Limb (tissue), 2 donors: Measurements from ENCODE around the gene PRKG1.
A peak's percentile ranks its signal among the peaks of the same experiment; 100 is the strongest.

ENCODE experiments used
- DNase-seq, 2 donors: peaks; one replicate each; pipeline ENCODE4 v3.0.0-alpha.2; 2016; ENCODE audit errors: extremely low spot score in 2 of 2

Gene PRKG1

DNA sequence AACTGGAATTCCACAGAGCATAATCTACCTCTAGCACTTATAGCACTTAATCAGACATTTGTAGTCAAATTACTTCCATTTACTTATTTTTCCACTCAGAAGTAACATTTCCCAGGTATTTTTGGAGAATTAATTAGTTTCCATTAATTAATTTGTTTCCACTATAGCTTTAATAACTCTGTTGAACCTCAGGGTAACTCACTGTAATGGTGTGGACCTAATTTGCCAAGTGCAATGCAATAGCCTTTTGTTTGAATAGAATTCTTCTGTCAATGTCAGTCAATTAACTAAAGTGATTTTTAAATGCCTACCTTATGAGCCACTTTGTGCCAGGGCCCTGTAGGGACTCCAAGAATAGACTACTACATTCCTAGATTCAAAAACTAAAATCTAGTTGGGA lies 509.7 kb downstream of the PRKG1 start:
- no peak for DNase-seq

DNA sequence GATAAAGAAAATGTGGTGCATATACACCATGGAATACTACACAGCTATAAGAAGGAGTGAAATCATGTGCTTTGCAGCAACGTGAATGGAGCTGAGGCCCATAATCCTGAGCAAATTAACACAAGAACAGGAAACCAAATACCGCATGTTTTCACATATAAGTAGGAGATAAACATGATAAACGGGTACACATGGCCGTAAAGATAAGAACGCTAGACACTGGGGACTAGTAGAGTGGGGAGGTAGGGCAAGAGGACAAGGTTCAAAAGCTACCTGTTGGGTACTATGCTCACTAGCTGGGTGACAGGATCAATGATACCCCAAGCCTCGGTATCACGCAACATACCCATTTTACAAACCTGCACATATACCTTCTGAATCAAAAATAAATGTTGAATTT lies 511.5 kb downstream of the PRKG1 start:
- DNase-seq: no peak

DNA sequence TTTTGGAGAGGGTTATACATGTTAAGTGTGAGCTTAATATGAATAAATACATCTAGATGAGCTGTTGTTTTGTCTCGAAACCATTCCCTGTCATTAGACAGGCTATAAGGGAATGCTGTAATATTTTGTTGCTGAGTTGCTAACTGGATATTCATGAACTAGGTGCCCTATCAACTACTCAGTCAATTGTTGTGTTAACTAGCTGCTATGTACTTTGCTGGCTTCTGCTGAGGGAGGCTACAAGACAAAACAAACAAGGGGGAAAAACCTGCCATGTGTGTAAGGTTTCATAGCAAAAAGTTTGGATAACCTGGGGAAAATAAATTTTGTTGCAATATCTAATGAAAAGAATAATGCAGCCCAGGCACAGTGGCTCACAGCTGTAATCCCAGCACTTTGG lies 514.7 kb downstream of the PRKG1 start:
- DNase-seq: no peak

DNA sequence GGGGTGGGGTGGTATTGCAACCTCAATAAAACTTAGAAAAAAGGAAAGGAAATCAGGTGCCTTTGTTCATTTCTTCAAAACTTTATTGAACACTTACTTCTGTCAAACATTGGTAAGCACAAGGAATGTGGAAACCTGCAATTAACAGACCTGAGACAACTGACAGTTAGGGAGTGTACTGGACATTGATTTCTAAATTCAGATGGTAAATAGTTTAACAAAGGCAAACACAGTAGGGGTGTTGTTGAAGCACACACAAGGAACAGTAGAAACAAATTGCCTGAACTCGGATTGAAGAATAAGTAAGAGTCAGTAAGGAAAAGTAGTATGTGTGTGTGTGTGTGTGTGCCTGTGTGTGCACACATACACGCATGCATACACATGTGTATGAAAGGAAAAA lies 516.5 kb downstream of the PRKG1 start:
- no peak for DNase-seq

- no peak for DNase-seq
These were observed 522.4 kb downstream of the PRKG1 start for GRCh38 chr10:51596695-51597094.

DNA sequence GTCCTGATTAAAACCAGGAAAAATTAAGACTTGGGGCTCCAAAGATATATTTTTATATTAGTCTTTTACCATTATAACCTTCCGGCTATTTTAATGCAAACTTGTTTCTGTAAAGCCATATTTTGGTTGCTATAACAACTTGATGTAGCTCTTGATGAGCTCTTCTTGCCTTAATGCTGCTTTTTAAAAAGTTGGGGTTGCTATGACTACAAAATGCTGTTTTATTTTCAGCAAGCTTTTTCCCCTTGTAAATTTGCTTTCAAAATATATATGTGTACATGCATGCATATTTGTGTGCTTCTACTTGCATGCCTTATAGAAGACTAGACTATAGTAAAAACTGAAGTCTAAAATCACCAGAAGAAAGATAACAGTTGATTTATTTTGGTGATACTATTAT lies 525.4 kb downstream of the PRKG1 start:
- no peak for DNase-seq

DNA sequence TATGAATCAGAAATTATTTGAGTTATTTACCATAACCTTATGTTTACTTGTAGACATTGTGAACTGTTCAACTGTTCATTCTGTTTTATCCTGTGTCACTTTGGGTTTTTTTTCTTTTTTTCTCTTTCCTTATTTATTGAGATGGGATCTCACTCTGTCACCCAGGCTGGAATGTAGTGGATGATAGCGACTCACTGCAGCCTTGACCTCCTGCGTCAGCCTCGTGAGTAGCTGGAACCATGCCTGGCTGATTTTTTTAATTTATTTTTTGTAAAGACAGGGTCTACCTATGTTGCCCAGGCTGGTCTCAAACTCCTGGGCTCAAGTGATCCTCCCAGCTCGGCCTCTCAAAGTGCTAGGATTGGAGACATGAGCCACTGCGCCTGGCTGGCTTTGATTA lies 528.0 kb downstream of the PRKG1 start:
- DNase-seq: no peak

GRCh38 chr10:51604579-51604978 lies 530.3 kb downstream of the PRKG1 start:
- DNase-seq: no peak

DNA sequence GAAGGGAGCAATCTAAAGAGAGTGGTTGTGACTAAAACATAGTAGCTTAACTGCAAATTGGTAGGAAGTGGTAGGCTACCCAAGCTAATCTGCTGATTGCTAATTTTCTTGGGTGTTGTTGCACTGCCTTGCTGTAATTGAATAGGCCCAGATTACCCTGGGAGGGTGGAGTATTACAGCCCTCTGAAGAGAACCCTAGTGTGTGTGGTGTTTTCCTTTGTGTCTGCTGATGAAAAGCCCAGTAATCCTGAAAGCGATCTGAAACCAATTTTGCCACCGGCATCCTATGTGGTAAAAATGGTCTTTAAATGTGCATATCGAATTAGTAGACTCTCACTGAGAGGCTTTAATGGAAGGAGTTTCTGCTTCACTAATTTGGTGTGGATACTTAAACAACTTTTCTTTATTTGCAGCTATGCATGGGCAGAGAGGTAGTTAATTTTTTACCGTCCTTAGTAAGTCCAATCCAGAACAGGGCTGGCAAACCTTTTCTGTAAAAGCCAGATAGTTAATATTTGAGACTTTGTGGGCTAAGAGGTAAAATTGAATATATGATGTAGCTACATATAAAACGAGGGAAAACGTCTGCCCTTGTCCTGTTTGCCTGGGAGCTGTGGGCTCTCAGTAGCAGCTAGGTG lies 532.7 kb downstream of the PRKG1 start:
- DNase-seq: no peak

DNA sequence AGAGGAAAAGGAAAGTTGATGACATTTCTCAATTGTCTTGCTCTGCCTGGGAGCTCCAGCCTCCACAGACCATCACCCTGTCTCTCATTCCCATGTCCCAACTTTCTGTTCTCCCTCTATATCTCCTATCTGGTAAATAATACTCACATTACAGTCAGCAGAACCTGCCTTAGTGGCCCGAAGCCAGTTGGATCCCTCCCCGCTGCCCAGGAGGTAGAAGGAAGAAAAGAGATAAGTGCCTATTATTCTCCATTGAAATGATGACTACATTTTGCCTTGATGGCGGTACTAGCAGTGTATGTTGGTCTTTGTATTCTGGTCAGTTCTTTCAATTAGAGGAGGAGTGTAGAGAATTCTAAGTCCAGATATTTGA lies 533.2 kb downstream of the PRKG1 start:
- DNase-seq: no peak

DNA sequence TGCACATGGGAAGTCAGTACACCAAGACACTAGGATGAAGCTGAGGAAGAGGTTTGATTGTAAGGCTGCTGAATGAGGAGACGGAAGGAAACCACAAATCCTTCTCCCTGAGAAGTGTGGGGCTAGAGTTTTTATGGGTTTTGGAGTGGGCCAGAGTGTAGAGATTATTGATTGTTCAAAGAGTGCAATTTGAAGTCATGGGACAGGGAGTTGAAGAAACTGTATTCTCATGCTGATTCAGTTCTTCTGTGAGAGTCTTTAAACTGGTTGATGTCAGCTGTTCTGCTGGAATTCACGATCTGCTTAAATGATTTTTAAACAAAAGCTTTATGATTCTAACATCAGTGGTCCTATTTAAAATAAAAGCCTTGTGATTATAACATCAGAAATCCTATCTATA lies 533.9 kb downstream of the PRKG1 start:
- no peak for DNase-seq

DNA sequence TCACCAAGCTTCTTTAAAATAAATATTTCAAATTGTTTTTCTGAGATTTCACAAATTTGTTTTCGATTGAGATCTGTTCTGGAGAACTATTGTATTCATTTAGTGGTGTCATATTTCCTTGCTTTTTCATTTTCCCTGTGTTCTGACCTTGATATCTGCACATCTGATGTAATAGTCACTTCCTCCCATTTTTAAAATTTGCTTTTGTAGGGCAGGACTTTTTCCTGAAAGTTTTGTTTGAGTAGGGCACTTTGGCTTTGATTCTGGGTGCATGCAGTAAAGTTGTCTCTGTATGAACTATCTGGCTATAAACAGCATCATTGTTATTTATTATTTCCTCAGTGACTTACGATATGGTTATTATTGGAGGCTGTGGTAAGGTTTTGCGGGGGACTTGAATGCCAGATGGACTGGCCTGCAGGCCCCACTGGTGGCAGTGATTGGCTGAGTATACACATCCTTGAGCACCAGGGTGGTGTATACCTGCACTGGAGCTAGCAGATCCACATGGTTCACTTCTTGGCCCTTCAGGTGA lies 541.5 kb downstream of the PRKG1 start:
- DNase-seq: no peak

- peak in 1 of 2 donors; percentile 74 for DNase-seq
These were observed 543.4 kb downstream of the PRKG1 start for GRCh38 chr10:51617576-51618235.

DNA sequence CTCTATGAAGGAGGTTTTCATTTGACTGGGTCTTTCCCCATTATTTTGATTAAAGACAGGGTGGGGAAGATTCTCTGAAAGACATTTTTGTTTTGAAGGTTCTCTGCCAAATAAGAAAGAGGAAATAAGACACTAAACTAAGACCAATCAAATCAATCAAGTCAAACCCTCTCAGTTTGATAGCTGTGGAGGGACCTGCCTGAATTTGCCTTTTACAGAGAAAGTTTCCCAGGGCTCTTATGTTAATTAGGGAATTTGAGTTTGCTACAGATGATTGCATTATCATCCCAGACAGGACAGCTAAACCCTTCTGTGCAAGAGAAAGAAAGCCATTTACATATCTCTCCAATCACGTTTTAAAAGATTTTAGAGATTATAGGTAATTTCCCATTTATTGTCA lies 545.1 kb downstream of the PRKG1 start:
- DNase-seq: no peak

DNA sequence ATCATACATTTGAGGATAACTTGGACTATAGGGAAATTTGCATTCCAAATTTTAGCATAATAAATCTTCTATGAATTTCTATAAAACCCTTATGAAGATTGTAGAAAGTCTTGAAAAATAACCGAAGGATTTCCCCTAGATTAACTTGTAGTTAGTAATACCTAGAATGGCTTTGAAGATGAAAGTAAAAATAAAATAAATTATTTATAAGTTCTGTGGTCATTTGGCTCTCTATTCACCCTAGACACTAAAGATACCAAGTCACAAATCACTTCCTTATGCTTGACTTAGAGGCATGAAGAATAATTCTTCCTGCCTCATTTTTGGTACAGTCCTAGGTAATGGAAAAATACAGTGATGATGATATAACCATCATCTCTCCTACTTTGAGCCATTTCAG lies 545.8 kb downstream of the PRKG1 start:
- no peak for DNase-seq

DNA sequence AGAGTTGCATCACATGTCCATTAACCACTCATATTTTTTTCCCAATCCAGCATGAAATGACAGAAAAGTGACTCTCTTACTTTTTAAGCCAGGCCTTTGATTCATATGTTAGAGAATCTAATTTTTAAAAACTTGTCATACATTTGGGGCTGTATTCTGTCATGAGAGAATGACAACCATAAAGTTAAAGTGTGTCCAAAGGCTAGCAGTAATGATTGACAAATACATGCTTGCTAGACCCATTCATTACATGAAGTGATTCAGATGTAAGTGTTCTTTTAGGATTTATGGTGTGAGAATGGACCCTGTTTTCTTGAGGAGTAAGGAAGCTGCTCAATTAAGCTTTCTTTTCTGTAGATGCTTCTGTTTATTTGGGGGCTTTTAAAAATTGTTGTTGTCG lies 549.7 kb downstream of the PRKG1 start:
- DNase-seq: no peak

DNA sequence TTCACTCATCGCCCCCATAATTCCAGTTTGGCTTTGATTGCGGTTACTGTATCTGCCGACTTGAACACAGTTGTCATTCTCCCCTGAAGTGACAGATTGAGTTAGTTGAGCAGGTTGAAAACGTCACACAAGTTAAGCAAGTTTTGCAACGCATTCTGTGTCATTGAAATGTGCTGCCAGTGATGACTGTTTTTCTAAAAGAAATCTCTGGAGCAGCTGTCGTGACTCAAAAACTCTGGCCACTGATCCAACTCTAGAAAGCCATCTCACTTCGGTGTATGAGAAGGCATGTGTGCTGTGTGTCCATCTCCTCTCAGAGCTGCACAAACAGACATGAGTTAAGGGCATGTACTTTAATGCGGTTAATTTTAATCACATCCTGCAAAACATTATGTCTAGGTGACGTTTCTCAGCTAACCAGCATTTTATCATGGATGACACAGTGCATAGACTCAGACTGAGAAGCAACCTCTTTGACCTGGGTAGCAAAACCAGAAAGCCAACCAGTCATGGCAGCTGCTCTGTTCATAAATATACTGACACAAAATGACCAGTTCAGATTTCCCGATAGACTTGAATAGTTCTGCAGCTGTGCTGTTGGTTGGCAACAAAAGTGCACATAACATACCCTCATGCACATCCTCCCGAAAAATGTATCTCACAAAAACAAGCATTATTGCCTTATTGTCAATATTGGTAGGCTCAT lies 555.8 kb downstream of the PRKG1 start:
- DNase-seq: peak in 1 of 2 donors; percentile 65

DNA sequence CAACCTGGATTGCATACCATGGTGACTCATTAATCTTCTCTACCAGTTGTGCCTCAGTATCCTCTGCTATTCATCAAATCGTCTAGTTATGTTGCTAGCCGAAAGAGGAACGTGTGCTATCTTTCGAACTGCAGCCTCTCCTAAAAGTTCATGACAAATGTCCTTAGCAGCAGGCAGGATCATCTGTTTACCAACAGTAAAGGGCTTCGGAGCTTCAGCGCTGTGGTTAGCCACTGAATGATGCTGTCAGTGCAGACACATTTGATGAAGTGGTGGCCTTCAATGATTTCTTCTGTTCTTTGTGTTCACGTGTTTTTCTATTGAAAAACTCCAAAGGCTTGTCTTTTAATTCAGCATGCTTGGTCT lies 556.3 kb downstream of the PRKG1 start:
- DNase-seq: no peak

DNA sequence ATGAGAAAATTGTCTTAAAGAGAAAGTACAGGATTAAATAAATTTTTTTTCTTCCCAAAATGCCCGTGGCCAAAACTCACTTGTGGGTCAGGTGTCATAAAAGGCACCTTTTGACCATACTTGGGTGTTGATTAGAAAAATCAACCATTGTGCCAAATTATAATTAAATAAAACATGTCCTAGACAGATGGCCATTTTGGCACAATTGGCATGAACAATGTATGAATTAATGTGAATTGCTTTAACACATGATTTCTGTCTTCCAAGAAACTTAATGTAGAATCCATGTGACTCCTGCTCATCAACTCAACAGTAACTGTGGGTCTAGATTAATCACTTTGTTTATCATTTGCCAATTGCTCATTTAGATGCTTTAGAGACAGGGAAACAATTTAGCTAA lies 561.1 kb downstream of the PRKG1 start:
- no peak for DNase-seq

DNA sequence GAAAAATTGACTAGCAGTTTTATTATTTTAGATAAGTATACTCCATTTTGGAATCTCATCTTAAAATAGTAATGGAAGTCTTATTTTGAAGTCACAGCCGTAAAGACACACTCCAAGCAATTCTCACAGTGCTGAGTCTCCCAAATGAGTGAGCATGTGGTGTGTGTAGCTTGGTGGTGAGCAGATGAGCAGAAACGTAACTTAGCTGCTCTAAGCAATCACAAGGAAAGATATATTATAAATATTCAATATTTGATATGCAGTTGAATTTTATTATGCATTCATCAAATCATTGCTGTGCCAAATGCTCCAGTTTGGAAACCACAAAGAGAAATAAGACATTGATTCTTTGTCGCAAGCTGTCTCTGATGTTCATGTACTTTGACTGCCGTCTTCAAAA lies 563.9 kb downstream of the PRKG1 start:
- DNase-seq: no peak

DNA sequence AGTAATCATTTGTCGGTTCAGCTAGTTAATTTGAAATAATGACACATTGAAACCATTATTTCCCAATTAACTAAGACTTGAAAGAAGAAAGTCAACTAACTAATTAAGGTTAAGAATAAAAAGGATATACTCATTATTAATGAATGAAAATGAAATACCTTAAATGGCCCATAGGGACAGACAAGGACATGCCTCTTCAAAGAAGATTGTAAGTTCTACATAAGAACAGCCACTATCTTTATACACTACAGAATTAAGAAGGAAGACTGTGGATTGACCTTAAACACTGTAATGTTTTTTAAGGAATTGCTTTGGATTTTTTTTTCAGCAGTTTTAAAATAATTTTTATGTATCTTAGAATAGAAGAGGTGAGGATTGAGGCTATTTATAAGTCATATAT lies 564.5 kb downstream of the PRKG1 start:
- no peak for DNase-seq

DNA sequence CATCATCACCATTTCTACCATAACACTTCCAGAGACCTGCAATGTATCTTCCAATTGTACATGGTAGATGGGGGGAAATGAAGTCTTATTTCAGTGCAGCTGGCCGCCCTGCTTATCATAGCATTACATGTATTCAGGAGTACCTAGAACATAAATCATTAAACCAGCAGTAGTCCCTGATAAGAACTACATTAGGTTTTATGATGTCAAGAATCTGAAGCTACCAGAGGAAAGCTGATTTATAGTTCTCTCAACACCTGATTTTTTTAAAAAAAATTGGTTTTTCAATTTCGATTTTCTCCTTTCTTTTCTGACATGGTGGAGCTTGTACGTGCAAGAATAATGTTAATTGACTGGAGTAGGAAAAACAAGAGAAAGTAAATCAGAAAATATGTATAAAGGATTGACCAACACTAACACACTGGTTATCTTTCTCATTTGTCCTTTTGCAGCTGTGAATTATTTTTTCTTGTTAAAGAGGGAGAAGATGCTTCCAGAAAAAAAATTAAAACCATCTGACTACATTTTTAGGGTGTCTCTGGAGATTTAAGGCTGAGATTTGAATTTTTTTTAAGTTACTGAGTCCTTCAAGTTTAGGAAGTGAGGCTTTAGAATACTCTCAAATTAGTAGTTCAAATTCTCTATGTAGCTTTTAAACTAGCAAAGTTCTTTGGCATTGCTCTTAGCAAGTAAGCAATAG lies 566.0 kb downstream of the PRKG1 start:
- DNase-seq: no peak
